Activated T-cell treated with anti-CD3 and anti-CD28 coated beads, Interleukin-2, amount 50 U/mL, for 72 hours (primary cell): ENCODE data around the gene MYLK. TPM values are rescaled to one million over a fixed set of nuclear protein-coding genes. Genes with fewer than 3 reads are reported as not detected.
"Not testable (repeated sequence)": the region's sequence is repeated elsewhere in the genome, so short reads cannot be mapped to it uniquely, and the experiment has no call there.

Experiments used
- ATAC-seq, 2 donors: fragments of 150-1000 bp; cut with Tn5 transposase; replicated peaks in 1 of 2; 2 replicates each; pipeline ENCODE4 v1.10.0; 2021; ENCODE audit warnings: moderate library complexity in 2 of 2, mild to moderate bottlenecking in 1 of 2
- DNase-seq, 2 donors: peaks; one replicate each; pipeline ENCODE4 v3.0.0; 2021 to 2022; ENCODE audit warnings: mixed read lengths in 1 of 2
- H3K27ac Mint-ChIP-seq: one replicate; pipeline ENCODE4 v1.8.0; 2022; ENCODE audit warnings: mild to moderate bottlenecking, moderate library complexity, mixed read lengths
- H3K27me3 Mint-ChIP-seq: one replicate; pipeline ENCODE4 v1.8.0; 2022; ENCODE audit warnings: low read depth, mixed read lengths
- H3K36me3 Mint-ChIP-seq, 2 donors: one replicate each; pipeline ENCODE4 v1.8.0; 2022; ENCODE audit warnings: mixed read lengths in 2 of 2, mild to moderate bottlenecking in 1 of 2; ENCODE audit not compliant: insufficient read depth in 2 of 2
- H3K4me1 Mint-ChIP-seq: one replicate; pipeline ENCODE4 v1.8.0; 2022; ENCODE audit warnings: low read depth, mixed read lengths
- H3K4me3 Mint-ChIP-seq, 2 donors: one replicate each; pipeline ENCODE4 v1.8.0; 2022; ENCODE audit warnings: mild to moderate bottlenecking in 2 of 2, mixed read lengths in 2 of 2, moderate library complexity in 2 of 2
- H3K9me3 Mint-ChIP-seq, 2 donors: one replicate each; pipeline ENCODE4 v1.8.0; 2022; ENCODE audit warnings: mixed read lengths in 2 of 2
- total RNA-seq, 2 donors: library from RNA; stranded (reverse); gene quantifications; one replicate each; pipeline ENCODE4 v1.2.3, GENCODE V29; 2022

The MYLK gene
- total RNA-seq, 2 donors from 2014 or later = not detected

DNA sequence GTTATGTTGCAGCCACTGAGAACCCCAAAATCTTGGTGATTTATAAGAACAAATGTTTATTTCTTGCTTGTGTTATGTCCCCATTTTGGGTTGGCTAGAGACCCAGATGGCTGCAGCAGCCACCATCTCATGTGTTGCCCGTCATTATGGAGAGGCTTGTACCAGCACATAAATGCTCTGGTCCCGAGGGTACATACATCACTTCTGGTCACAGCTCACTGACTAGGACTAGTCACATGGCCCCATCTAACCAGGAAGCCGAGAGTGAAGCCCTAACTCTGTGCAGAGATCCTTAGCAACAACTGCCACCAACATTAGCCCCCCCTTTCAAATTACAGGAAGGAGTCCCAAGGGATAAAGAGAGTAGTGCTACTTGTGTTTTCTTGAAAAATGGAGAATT is 273.8 kb downstream of the MYLK start:
- Mint-ChIP-seq H3K36me3 (no peaks in the 10 kb centered on the region), H3K9me3 (no peaks in the 10 kb centered on the region), H3K4me3 (no peak overlapping the region), H3K27me3 (no peaks in the 10 kb centered on the region), H3K27ac (no peak overlapping the region), H3K4me1 (peaks cover 13% of the 10 kb centered on the region)
- DNase-seq = no peak
- no peak for ATAC-seq

DNA sequence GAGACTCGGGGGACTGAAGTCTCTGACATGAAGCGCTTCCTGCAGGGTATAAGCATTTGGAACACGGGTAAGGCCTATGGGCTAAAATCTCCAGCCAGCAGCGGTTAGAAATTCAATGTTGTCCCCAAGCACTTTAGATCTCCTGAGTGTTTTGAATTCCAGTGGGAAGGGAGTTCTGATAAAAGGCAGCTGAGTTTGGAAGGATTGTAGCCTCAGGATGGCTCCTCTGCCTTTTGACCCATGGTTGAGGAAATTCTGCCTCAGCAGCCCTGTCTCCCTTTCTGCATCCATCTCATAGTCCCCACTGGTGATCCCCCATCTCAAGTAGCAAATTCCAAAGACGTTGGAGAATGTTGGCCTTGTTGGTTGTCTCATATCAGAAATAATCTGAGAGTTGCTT is 275.1 kb downstream of the MYLK start:
- DNase-seq (no peak), ATAC-seq (no peak)
- H3K27ac Mint-ChIP-seq = no peak overlapping the region
- H3K4me1 Mint-ChIP-seq = peaks cover 25% of the 10 kb centered on the region
- H3K4me3 Mint-ChIP-seq = no peak overlapping the region
- H3K36me3 Mint-ChIP-seq = no peaks in the 10 kb centered on the region
- no peaks in the 10 kb centered on the region for H3K9me3 Mint-ChIP-seq
- H3K27me3 Mint-ChIP-seq = no peaks in the 10 kb centered on the region

DNA sequence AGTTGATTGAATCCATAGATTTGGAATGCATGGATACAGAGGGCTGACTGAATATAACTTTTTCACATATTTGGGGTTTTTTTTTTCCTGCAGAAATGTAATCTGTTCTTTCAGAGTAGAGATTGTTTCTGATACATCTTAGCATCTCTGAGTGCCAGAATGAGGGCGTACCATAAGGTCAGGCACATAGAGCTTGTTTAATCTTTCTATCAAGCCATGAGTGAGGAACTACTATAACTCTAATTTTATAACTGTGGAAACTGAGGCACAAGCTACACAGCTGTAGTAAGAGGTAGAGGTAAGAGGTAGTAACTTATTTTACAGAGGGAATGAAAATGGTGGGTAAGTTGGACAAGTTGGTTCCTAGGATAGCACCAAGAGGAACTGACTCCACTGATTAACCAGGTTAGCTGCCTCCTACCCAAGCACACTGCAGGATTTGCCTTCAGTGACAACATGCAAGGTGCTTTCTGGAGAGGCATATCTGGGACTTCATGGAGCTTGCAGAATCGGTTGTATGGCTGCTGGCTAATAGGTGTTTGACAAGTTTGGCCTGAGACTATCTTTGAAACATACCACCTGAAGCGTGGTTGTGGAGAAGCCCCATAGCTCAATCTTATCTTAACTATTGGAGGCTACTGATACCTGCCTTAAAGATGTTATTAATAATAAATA is 275.7 kb downstream of the MYLK start:
- H3K36me3 Mint-ChIP-seq = no peaks in the 10 kb centered on the region
- no peak for ATAC-seq

DNA sequence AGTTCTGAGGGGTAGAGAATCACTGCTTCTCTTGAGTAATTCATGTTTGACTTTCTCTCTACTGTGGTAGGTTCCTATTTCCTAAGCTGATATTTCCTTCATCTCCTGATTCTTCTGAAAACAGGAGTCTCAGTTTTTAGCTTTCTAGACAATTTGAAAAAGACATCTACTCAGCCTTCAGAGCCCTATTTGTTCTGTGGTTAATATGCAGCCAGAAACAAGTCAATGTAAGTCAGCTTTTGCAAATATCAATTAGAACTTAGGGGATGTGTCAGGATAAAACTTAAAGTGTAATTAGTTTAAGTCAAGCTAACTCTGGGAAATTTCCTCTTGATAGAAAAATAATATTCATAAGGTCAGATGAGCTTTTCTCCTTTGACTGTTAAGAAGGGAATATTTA is 277.6 kb downstream of the MYLK start:
- H3K36me3 Mint-ChIP-seq = no peaks in the 10 kb centered on the region
- no peak for DNase-seq
- no peak overlapping the region for H3K27ac Mint-ChIP-seq
- ATAC-seq = no peak
- no peak overlapping the region for H3K4me3 Mint-ChIP-seq
- no peaks in the 10 kb centered on the region for H3K9me3 Mint-ChIP-seq
- no peaks in the 10 kb centered on the region for H3K27me3 Mint-ChIP-seq
- H3K4me1 Mint-ChIP-seq = peaks cover 25% of the 10 kb centered on the region

More for the DNA sequence above, 275.7 kb downstream of the MYLK start:
- H3K9me3 Mint-ChIP-seq = no peaks in the 10 kb centered on the region
- no peak for DNase-seq
- H3K4me1 Mint-ChIP-seq = peaks cover 25% of the 10 kb centered on the region
- no peaks in the 10 kb centered on the region for H3K27me3 Mint-ChIP-seq
- H3K27ac Mint-ChIP-seq = no peak overlapping the region
- H3K4me3 Mint-ChIP-seq = no peak overlapping the region

DNA sequence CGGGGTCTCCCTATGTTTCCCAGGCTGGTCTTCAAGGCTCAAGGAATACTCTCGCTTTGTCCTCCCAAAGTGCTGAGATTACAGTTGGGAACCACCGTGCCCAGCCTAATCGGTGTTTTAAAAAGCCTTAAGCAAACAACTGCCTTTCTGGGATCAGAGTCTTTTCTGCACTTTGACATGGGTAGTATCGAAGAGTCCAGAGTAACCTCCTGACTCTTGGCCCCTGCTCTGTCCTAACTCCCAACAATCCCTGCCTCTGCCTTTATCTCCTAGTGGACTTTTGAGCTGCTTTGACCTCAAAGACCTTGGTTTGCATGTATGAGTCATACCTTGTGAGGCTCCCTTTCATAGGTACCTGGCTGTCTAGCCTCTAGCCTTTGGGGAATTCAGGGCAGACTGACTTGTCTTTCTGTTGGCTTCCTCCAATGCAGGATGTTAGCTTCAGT is 278.3 kb downstream of the MYLK start:
- no peaks in the 10 kb centered on the region for H3K36me3 Mint-ChIP-seq
- ATAC-seq (peak; percentile 36 to 44), DNase-seq (no peak)
- H3K27ac Mint-ChIP-seq = no peak overlapping the region
- no peaks in the 10 kb centered on the region for H3K27me3 Mint-ChIP-seq
- H3K9me3 Mint-ChIP-seq = no peaks in the 10 kb centered on the region
- peaks cover 25% of the 10 kb centered on the region for H3K4me1 Mint-ChIP-seq
- no peak overlapping the region for H3K4me3 Mint-ChIP-seq

DNA sequence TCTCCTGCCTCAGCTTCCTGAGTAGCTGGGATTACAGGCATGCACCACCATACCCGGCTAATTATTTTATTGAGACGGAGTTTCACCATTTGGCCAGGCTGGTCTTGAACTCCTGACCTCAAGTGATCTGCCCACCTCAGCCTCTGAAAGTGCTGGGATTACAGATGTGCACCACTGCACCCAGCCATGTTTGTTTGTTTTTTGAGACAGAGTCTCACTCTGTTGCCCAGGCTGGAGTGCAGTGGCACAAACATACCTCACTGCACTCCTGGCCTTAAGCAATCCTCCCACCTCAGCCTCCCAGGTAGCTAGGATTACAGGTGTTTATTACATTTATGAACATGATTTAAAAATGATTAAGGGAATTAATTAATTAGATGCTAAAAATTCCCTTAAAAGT is 281.0 kb downstream of the MYLK start:
- not testable (repeated sequence) for DNase-seq, H3K27ac Mint-ChIP-seq, H3K4me3 Mint-ChIP-seq, H3K36me3 Mint-ChIP-seq, ATAC-seq, H3K9me3 Mint-ChIP-seq, H3K27me3 Mint-ChIP-seq
- peaks cover 25% of the 10 kb centered on the region for H3K4me1 Mint-ChIP-seq

DNA sequence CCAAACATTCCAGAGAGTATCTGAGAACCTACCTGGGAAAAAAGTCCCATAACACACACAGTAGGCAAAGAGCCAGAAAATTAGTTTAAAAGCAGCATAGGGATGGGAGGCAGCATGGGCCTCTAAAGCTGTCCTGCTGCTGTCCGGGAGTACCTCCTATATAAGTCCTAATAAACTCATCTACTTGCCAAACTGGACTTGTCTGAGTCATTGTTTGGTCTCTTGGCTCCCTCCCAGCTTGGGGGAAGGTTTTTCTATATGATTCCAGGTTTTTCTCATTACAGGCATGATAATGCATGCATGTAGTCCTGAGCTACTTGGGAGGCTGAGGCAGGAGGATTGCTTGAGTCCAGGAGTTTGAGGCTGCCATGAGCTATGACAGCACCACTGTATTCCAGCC is 281.8 kb downstream of the MYLK start:
- DNase-seq (no peak), ATAC-seq (no peak)
- Mint-ChIP-seq H3K4me3 (no peak overlapping the region), H3K27ac (no peak overlapping the region), H3K27me3 (no peaks in the 10 kb centered on the region), H3K9me3 (no peaks in the 10 kb centered on the region), H3K36me3 (peaks cover 0 to 2% of the 10 kb centered on the region in 2 donors), H3K4me1 (peaks cover 25% of the 10 kb centered on the region)

DNA sequence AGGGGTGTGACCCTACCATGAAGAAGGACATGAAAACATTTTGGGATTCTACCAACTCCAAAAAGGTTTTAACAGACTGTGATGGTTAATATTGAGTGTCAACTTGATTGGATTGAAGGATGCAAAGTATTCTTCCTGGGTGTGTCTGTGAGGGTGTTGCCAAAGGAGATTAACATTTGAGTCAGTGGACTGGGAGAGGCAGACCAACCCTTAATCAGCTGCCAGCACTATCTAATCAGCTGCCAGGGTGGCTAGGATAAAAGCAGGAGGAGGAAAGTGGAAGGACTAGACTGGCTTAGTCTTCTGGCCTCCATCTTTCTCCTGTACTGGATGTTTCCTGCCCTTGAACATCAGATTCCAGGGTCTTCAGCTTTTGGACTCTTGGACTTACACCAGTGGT is 283.3 kb downstream of the MYLK start:
- not testable (repeated sequence) for H3K36me3 Mint-ChIP-seq, H3K9me3 Mint-ChIP-seq, DNase-seq, ATAC-seq, H3K4me3 Mint-ChIP-seq, H3K27me3 Mint-ChIP-seq, H3K27ac Mint-ChIP-seq
- H3K4me1 Mint-ChIP-seq = peaks cover 17% of the 10 kb centered on the region

DNA sequence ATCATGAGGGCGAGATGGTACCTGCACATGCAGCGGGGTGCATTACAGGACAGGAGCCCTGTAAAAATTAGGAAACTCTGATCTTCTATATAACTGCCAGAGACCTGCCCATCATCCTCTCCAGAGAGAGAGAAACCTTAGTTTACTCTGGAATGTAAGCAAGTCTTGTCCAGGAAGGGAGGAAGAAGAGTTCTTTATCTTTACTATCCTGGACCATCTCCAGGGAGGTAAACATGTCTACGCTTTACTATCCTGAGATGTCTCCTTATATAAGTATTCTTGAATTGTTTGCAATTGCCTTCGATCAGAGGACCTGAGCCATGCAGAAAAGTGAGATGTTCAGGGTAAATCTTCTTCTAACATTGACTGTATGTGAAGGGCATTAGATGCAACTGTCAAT is 286.6 kb downstream of the MYLK start:
- no peaks in the 10 kb centered on the region for H3K27me3 Mint-ChIP-seq
- no peaks in the 10 kb centered on the region for H3K4me1 Mint-ChIP-seq
- DNase-seq = no peak
- no peaks in the 10 kb centered on the region for H3K9me3 Mint-ChIP-seq
- no peak overlapping the region for H3K27ac Mint-ChIP-seq
- no peak for ATAC-seq
- peaks cover 3 to 5% of the 10 kb centered on the region in 2 donors for H3K36me3 Mint-ChIP-seq
- H3K4me3 Mint-ChIP-seq = no peak overlapping the region

DNA sequence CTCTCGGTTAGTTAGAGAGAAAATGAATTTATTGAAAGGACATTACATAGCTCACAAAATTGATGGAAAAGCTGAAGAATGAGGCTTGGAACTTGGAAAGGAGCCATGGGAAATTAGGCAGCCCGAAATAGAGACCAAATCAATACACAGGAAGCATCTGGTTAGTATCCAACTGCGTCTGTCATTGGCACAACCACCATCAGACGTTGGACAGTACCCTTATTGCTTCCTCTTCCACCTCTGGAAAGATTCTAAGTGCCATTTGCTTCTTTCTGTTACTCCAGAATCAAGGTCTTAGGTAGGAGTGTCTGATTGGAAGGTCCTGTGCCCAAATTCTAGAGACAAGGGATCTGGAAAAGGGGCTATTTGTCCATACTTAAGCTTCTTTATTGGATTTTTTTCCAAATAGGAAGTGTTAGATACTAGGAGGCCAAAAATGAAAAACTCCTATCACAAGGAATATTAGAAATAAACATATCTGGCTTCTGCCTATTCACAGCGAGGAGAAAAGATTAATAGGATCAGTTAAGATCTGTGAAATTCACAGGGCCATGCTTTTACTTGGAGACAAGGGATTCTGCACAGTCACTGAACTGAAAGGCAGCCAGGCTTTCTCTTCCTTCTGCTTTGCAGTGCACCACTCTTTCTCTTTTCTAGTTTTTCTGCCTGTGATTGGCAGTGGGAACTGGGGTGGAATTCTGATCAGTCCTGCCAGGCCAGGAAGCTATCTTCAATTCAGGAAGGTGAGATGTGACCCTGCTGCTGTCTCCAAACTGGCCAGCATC is 288.5 kb downstream of the MYLK start:
- Mint-ChIP-seq H3K36me3 (peaks cover 12 to 22% of the 10 kb centered on the region in 2 donors), H3K27ac (no peak overlapping the region), H3K4me1 (no peaks in the 10 kb centered on the region), H3K9me3 (peaks cover 0 to 5% of the 10 kb centered on the region in 2 donors), H3K4me3 (no peak overlapping the region), H3K27me3 (no peaks in the 10 kb centered on the region)
- ATAC-seq = no peak
- DNase-seq = no peak

DNA sequence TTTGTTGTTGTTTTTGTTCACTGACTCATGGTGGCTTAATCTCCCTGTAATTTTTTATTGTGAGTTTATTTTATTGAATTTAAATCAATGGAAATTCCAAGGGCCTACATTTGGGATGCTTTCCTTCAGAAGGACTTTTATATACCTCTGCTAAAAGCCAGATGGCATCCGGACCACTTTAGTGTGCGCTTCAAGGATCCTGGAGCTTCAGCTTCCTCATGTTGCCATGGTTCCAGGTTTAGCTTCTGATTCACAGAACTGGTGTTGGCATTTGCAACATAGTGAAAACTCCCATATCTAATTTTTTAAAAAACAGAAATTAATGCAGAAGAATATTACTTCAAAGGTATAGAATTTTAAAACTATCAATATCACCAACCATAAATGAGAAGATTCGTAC is 290.8 kb downstream of the MYLK start:
- Mint-ChIP-seq H3K4me3 (no peak overlapping the region), H3K27me3 (no peaks in the 10 kb centered on the region), H3K4me1 (no peaks in the 10 kb centered on the region), H3K36me3 (peaks cover 20 to 35% of the 10 kb centered on the region in 2 donors), H3K27ac (no peak overlapping the region), H3K9me3 (peaks cover 4 to 10% of the 10 kb centered on the region in 2 donors)
- ATAC-seq = no peak
- no peak for DNase-seq

DNA sequence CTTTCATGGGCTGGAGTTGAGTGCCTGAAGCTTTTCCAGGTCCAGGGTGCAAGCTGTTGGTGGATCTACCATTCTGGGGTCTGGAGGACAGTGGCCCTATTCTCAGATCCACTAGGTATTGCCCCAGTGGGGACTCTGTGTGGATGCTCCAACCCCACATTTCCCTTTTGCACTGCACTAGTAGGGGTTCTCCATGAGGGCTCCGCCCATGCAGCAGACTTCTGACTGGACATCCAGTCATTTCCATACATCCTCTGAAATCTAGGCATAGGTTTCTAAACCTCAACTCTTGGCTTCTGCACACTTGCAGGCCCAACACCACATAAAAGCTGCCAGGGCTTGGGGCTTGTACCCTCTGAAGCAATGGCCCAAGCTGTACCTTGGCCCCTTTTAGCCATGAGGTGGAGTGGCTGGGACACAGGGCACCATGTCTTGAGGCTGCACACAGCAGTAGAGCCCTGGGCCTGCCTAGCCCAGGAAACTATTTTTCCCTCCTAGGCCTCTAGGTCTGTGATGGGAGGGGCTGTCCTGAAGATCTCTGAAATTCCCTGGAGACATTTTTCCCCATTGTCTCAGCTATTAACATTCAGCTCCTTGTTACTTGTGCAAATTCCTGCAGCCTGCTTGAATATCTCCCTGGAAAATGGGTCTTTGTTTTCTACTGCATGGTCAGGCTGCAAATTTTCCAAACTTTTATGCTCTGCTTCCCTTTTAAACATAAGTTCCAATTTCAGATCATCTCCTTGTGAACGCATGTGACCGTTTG is 293.3 kb downstream of the MYLK start:
- ATAC-seq = no peak
- H3K9me3 Mint-ChIP-seq = peaks cover 4 to 10% of the 10 kb centered on the region in 2 donors

DNA sequence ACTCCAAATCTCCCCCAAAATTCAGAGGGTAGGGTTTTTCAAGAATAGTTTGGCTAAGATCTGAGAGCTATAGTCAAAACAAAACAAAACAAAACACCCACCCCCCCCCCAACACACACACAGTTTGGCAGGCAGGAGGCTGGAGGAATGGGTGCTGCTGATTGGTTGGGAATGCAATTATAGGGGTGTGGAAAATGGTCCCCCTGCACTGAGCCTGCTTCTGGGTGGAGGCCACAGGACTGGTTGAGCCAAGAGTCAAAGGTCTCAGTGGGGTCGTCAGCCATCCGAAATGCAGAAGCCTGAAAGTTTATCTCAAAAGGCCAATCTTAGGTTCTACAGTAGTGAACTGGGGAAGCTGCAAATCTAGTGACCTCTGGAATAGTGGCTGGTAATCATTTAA is 296.7 kb downstream of the MYLK start:
- Mint-ChIP-seq H3K36me3 (peaks cover 17 to 30% of the 10 kb centered on the region in 2 donors), H3K27ac (no peak overlapping the region), H3K4me3 (no peak overlapping the region), H3K4me1 (peaks cover 24% of the 10 kb centered on the region), H3K27me3 (no peaks in the 10 kb centered on the region), H3K9me3 (peaks cover 4 to 10% of the 10 kb centered on the region in 2 donors)
- no peak for DNase-seq
- no peak for ATAC-seq

More for the DNA sequence above, 293.3 kb downstream of the MYLK start:
- Mint-ChIP-seq H3K27me3 (no peaks in the 10 kb centered on the region), H3K27ac (peak overlapping the region; percentile 42), H3K4me3 (no peak overlapping the region), H3K36me3 (peaks cover 20 to 35% of the 10 kb centered on the region in 2 donors), H3K4me1 (peaks cover 6% of the 10 kb centered on the region)
- no peak for DNase-seq
